OCI-LY1 (cell line): ENCODE data around the gene ATP8A2.

Experiments used
- H2AFZ ChIP-seq: fragments of 200-600 bp; sonication (generic), shearing (Covaris generic); 2 replicates; pipeline ENCODE4 v1.6.0; 2014; ENCODE audit warnings: antibody characterized with exemption, mild to moderate bottlenecking, low read length
- H3F3A ChIP-seq: fragments of 200-600 bp; sonication (generic), shearing (Covaris generic); 2 replicates; pipeline ENCODE4 v1.6.0; 2014; ENCODE audit warnings: mild to moderate bottlenecking, antibody characterized with exemption, low read length, moderate library complexity; ENCODE audit not compliant: insufficient read depth
- H3K27ac ChIP-seq: fragments of 200-600 bp; sonication (generic); 2 replicates; pipeline ENCODE4 v1.5.1; 2014; ENCODE audit warnings: low read length, mixed run types, mild to moderate bottlenecking, low read depth; ENCODE audit not compliant: poor library complexity, severe bottlenecking
- H3K27me3 ChIP-seq: fragments of 200-600 bp; sonication (generic); 2 replicates; pipeline ENCODE4 v1.6.0; 2014; ENCODE audit warnings: antibody characterized with exemption, mild to moderate bottlenecking, low read length, moderate library complexity; ENCODE audit not compliant: insufficient read depth
- H3K36me3 ChIP-seq: fragments of 200-600 bp; sonication (generic); 2 replicates; pipeline ENCODE4 v1.6.1; 2014; ENCODE audit warnings: mild to moderate bottlenecking, antibody characterized with exemption, low read length, moderate library complexity, mixed read lengths; ENCODE audit not compliant: insufficient read depth
- H3K4me1 ChIP-seq: fragments of 200-600 bp; sonication (generic); 2 replicates; pipeline ENCODE4 v1.5.1; 2014; ENCODE audit warnings: mild to moderate bottlenecking, low read length, moderate library complexity; ENCODE audit not compliant: insufficient read depth, severe bottlenecking
- H3K4me2 ChIP-seq: fragments of 200-600 bp; sonication (generic), shearing (Covaris generic); 2 replicates; pipeline ENCODE4 v1.6.1; 2014; ENCODE audit warnings: low read length
- H3K4me3 ChIP-seq: fragments of 200-600 bp; sonication (generic); 2 replicates; pipeline ENCODE4 v1.5.1; 2014; ENCODE audit warnings: low read length, low read depth, mild to moderate bottlenecking, mixed read lengths; ENCODE audit not compliant: poor library complexity, severe bottlenecking
- H3K79me2 ChIP-seq: fragments of 200-600 bp; shearing (Covaris generic); 2 replicates; pipeline ENCODE4 v1.6.1; 2016; ENCODE audit warnings: mixed run types, low read length, mixed read lengths; ENCODE audit not compliant: insufficient read depth
- H3K9ac ChIP-seq: fragments of 200-600 bp; sonication (generic), shearing (Covaris generic); 2 replicates; pipeline ENCODE4 v1.6.1; 2014; ENCODE audit warnings: mild to moderate bottlenecking, low read length, mixed read lengths
- H3K9me2 ChIP-seq: fragments of 200-600 bp; sonication (generic), shearing (Covaris generic); 2 replicates; pipeline ENCODE4 v1.6.1; 2014; ENCODE audit warnings: low read depth, mild to moderate bottlenecking, low read length, mixed read lengths
- H3K9me3 ChIP-seq: fragments of 200-600 bp; shearing (Covaris generic); 2 replicates; pipeline ENCODE4 v1.6.1; 2014; ENCODE audit warnings: low read length, mixed read lengths
- H4K20me1 ChIP-seq: fragments of 200-600 bp; sonication (generic), shearing (Covaris generic); 2 replicates; pipeline ENCODE4 v1.6.0; 2016; ENCODE audit warnings: mild to moderate bottlenecking, low read length; ENCODE audit not compliant: insufficient read depth
- CTCF ChIP-seq: fragments of 200-600 bp; sonication (generic), shearing (Covaris generic); IDR thresholded peaks from 2 replicates; pipeline ENCODE4 v1.5.1; 2017; ENCODE audit warnings: mild to moderate bottlenecking, antibody characterized with exemption, low read length, moderate library complexity, mixed read lengths
- EZH2 ChIP-seq: fragments of 200-600 bp; sonication (generic), shearing (Covaris generic); IDR thresholded peaks from 2 replicates; pipeline ENCODE4 v1.8.0; 2017; ENCODE audit warnings: borderline replicate concordance, mixed run types, mild to moderate bottlenecking, antibody characterized with exemption, low read length, moderate library complexity, mixed read lengths

ATP8A2 gene

GRCh38 chr13:25607096-25607495 lies 235.3 kb downstream of the ATP8A2 start:
- Histone ChIP-seq H3K4me3 (no peak overlapping the region), H3K4me1 (no peaks in the 10 kb centered on the region), H3K36me3 (no peaks in the 10 kb centered on the region), H3K79me2 (no peaks in the 10 kb centered on the region), H3F3A (no peaks in the 10 kb centered on the region), H3K9me2 (no peaks in the 10 kb centered on the region), H3K27ac (no peak overlapping the region), H3K4me2 (no peak overlapping the region), H4K20me1 (no peaks in the 10 kb centered on the region), H3K27me3 (no peaks in the 10 kb centered on the region; the same call in 1 of the 2 replicates), H3K9me3 (no peaks in the 10 kb centered on the region), H3K9ac (no peak overlapping the region), H2AFZ (no peak overlapping the region)
- no peak for TF ChIP-seq EZH2
- TF ChIP-seq CTCF: no peak

- Histone ChIP-seq H3K4me1 (no peaks in the 10 kb centered on the region), H3K27ac (no peak overlapping the region), H3K9me3 (no peaks in the 10 kb centered on the region), H2AFZ (no peak overlapping the region), H3K9ac (no peak overlapping the region), H3F3A (no peaks in the 10 kb centered on the region), H3K9me2 (no peaks in the 10 kb centered on the region), H3K27me3 (no peaks in the 10 kb centered on the region), H3K4me2 (no peak overlapping the region), H3K4me3 (no peak overlapping the region), H4K20me1 (no peaks in the 10 kb centered on the region), H3K36me3 (no peaks in the 10 kb centered on the region), H3K79me2 (no peaks in the 10 kb centered on the region)
- TF ChIP-seq CTCF (no peak), EZH2 (no peak)
These were observed 236.4 kb downstream of the ATP8A2 start for GRCh38 chr13:25608181-25608580.

- Histone ChIP-seq H3K4me2 (no peak overlapping the region), H3K9me3 (no peaks in the 10 kb centered on the region), H3K4me1 (no peaks in the 10 kb centered on the region), H3F3A (no peaks in the 10 kb centered on the region), H3K27me3 (no peaks in the 10 kb centered on the region), H3K36me3 (no peaks in the 10 kb centered on the region), H3K9me2 (no peaks in the 10 kb centered on the region), H3K79me2 (no peaks in the 10 kb centered on the region), H4K20me1 (no peaks in the 10 kb centered on the region), H3K4me3 (no peak overlapping the region), H3K9ac (no peak overlapping the region), H2AFZ (no peak overlapping the region), H3K27ac (no peak overlapping the region)
- TF ChIP-seq CTCF (no peak), EZH2 (no peak)
These were observed 244.9 kb downstream of the ATP8A2 start for GRCh38 chr13:25616674-25617073.
